Measurements from ENCODE around the gene ITIH4.

ITIH4 gene

DNA sequence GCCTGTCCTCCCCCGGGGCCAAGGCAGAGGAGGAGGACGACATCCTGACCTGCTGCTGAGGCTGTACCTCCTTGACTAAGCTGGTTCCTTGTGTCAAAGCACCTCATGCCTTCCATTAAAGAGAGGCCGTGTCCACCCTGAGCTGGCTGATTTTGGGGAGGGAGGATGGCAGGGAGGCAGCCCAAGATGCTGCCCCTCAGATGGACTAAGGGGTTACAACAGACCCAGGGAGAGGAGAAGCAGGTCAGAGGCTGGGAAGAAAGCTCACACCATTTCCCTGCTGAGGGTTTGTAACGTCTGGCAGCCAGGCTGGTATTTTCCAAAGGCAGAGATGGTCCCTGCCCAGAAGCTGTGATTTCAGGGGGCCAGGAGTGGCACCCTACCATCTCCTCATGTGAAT is 38.5 kb downstream of the ITIH4 start:
- TF ChIP-seq, protein P1, sequence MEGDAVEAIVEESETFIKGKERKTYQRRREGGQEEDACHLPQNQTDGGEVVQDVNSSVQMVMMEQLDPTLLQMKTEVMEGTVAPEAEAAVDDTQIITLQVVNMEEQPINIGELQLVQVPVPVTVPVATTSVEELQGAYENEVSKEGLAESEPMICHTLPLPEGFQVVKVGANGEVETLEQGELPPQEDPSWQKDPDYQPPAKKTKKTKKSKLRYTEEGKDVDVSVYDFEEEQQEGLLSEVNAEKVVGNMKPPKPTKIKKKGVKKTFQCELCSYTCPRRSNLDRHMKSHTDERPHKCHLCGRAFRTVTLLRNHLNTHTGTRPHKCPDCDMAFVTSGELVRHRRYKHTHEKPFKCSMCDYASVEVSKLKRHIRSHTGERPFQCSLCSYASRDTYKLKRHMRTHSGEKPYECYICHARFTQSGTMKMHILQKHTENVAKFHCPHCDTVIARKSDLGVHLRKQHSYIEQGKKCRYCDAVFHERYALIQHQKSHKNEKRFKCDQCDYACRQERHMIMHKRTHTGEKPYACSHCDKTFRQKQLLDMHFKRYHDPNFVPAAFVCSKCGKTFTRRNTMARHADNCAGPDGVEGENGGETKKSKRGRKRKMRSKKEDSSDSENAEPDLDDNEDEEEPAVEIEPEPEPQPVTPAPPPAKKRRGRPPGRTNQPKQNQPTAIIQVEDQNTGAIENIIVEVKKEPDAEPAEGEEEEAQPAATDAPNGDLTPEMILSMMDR (IDR thresholded peaks at IDR 0.05; ENCODE audit: low read depth, low read length, missing control alignments): no peak
- no peak for DNase-seq (ENCODE audit: low read depth)
- H3K4me3 ChIP-seq (ENCODE audit: low read depth, low read length): no peak overlapping the region

DNA sequence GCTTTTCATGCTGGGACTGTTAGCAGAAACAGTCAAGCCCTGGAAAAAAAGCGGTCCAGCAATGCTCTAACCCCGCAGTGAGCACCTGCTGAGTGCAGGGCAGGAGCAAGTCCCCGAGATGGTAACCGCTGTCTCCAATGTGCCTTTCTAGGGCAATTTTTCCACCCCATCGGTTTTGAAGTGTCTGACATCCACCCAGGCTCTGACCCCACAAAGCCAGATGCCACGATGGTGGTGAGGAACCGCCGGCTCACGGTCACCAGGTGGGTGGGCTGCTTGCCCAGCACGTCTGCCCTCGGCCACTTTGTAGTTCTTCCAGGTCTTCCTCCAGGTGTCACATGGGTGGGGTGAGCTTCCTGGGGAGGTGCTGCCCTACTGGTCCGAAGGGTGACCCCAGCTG is 39.1 kb downstream of the ITIH4 start:
- TF ChIP-seq, protein P1 (IDR thresholded peaks at IDR 0.05; ENCODE audit: low read depth, low read length, missing control alignments): no peak
- no peak overlapping the region for H3K4me3 ChIP-seq (ENCODE audit: low read depth, low read length)
- DNase-seq (ENCODE audit: low read depth): no peak

DNA sequence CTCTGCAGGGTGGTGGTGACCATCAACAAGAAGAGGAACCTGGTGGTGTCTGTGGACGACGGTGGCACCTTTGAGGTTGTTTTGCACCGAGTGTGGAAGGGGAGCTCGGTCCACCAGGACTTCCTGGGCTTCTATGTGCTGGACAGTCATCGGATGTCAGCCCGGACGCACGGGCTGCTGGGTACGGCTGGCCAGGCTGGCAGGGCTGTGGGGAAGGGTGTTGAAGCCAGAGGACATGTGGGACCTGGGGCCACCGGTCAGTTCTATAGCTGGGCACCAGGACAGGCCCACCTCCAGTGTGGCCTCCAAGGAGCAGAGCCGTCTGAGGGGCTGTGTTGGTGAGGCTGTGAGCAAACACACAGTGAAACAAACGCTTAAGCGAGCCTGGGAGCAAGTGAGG is 39.7 kb downstream of the ITIH4 start:
- TF ChIP-seq, protein P1 (IDR thresholded peaks at IDR 0.05; ENCODE audit: low read depth, low read length, missing control alignments): no peak
- no peak overlapping the region for H3K4me3 ChIP-seq (ENCODE audit: low read depth, low read length)
- no peak for DNase-seq (ENCODE audit: low read depth)

DNA sequence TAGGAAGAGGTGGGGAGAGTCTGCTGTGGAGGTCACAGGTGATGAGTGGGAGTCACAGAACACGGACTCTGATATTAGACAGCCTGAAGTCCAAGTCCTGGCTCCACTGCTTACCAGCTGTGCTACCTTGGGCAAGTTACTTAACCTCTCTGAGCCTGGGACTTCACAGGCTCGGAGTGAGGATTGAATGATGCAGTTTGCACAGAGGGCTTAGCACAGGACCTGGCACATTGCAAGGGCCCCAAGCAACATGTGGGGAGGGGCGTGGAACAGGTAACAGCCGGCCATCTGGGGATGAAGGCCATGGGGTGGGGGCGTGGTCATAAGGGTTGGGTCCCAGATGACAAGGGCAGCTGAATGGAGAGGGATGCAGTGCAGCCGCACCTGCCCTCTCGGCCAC is 40.1 kb downstream of the ITIH4 start:
- TF ChIP-seq, protein P1 (IDR thresholded peaks at IDR 0.05; ENCODE audit: low read depth, low read length, missing control alignments): no peak
- DNase-seq (ENCODE audit: low read depth): no peak
- H3K4me3 ChIP-seq (ENCODE audit: low read depth, low read length): no peak overlapping the region

DNA sequence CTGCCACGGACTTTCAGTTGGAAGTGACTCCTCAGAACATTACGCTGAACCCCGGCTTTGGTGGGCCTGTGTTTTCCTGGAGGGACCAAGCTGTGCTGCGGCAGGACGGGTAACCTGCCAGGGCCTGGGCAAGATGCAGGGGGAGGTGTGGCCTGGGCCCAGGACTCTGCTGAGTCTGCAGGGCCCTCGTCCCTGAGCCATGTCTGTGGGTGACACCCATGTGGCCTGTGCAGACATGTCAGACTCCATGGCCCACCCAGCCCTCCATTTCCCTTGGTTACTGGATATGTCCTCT is 40.8 kb downstream of the ITIH4 start:
- TF ChIP-seq, protein P1 (IDR thresholded peaks at IDR 0.05; ENCODE audit: low read depth, low read length, missing control alignments): no peak
- DNase-seq (ENCODE audit: low read depth): no peak
- no peak overlapping the region for H3K4me3 ChIP-seq (ENCODE audit: low read depth, low read length)

DNA sequence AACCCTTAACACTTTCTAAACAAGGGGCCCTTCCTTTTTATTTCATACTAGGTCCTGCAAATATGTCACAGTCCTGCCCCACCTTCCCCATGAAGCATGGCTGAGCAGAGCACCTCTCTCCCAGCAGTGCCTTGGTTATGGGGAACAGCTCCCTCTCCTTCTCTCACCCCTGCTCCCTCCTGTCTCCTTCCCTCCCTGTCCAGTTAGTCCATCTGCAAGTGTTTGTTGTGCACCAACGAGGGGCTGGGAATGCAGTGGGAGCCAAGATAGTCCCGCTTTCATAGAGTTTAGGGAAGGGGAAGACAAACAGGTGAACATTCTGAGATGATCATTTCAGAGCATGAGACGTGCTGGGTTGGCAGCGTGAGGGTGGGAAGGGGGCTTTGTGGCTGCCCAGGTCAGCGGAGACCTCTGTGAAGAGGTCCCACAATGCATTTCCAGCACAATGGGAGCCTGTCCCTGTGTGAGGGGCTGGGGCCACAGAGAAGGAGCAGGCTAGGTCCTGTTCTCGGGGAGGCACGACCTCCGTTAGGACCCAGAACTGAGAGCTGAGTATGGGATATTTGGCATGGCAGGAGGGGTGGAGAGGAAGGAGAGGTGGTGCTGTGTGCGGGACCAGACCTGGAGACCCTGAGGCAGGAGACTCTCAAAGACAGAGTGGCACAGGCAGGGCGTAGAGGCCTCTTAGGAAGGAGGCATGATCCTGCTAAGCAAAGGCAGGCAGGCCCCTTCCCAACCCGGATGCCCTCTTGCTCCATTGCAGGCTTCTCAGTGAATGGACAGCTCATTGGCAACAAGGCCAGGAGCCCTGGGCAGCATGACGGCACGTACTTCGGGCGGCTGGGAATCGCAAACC is 41.4 kb downstream of the ITIH4 start:
- no peak overlapping the region for H3K4me3 ChIP-seq (ENCODE audit: low read depth, low read length)
- DNase-seq (ENCODE audit: low read depth): no peak
- TF ChIP-seq, protein P1 (IDR thresholded peaks at IDR 0.05; ENCODE audit: low read depth, low read length, missing control alignments): no peak

Data from GM12864 (cell line).